Tongue (tissue), 2 donors: Measurements from ENCODE around the gene SUN2. TPM values are rescaled to one million over a fixed set of nuclear protein-coding genes. Genes with fewer than 3 reads are reported as not detected.

Source experiments
- DNase-seq: peaks from one replicate; pipeline ENCODE4 v3.0.0-alpha.2; 2015
- total RNA-seq: library from RNA; depleted of rRNA; stranded (reverse); fragments of >200 nt; gene quantifications from one replicate; pipeline ENCODE4 v1.2.3, GENCODE V29; 2014

Gene SUN2
- total RNA-seq, 1 donor from 2014 or later = 173 TPM

DNA sequence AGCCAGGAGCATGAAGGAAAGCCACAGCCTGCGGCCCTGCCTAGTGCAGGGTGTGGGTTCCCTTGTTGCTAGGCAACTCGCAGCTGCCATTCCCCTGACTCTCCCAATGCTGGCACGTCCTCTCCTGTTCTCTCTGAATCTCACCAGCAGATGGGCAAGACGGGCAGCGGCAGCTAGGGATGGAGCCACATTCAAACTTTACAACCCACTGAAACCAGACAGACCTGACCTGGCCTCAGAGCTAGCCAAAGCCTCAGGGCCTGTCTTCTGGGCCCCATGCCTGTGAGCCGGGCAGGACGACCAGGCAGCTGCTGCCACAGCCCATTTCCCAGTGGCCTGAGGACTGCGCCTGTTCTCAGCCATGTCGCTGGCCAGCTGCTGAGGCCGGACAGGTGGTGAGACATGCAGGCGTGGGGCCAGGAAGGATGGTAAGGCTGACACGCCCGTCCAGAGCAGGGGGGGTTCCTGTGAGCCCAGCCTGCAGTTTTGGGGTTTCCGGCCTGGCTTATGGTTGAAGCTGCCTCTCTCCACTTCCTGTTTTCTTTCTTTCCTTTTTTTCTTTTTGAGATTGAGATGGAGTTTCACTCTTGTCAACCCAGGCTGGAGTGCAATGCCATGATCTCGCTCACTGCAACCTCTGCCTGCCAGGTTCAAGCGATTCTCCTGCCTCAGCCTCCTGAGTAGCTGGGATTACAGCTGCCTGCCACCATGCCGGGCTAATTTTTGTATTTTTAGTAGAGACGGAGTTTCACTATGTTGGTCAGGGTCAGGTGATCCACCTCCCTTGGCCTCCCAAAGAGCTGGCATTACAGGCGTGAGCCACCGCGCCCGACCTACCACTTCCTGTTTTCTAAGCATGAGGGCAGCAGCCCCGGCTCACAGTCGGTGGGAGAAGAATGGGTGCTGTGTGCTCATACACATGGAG lies 4.1 kb downstream of the SUN2 start:
- peak; percentile 94 for DNase-seq

DNA sequence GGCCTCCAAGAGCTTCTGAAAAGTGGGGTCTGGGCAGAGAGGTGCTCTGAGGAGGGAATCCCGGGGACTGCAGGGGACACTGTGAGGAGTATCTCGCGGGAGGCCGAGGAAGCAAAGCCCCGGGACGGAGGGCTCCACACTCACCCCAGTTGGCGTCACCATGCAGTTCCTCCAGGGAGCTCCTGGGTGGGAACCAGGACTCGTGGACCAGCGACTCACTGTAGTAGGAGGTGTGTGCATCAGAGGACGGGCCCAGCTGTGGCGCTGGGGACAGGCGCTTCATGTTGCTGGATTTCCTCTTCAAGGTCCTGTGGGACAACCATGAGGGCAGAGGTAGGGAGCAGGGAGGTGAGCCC lies 4.8 kb downstream of the SUN2 start:
- no peak for DNase-seq

- no peak for DNase-seq
These were observed 5.2 kb downstream of the SUN2 start for GRCh38 chr22:38750638-38751037.

DNA sequence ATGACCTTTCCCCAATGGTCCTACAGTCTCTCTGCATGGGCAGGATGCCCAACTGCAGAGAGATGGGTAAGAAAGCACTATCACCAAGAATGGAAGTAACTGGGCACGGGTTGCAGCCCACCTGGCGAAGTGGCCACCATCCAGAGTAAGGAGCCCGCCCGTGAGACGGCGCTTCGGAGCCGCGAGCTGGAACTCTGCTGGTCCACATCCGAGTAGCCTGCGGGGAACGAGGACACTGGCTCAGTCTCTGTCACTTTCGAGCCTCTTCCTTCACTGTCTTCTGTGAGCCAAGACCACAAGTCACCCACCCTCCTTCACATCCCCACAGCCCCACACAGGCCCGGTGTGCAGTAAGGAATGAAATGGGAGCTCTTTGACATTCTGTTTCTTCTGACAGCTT lies 5.7 kb downstream of the SUN2 start:
- no peak for DNase-seq

DNA sequence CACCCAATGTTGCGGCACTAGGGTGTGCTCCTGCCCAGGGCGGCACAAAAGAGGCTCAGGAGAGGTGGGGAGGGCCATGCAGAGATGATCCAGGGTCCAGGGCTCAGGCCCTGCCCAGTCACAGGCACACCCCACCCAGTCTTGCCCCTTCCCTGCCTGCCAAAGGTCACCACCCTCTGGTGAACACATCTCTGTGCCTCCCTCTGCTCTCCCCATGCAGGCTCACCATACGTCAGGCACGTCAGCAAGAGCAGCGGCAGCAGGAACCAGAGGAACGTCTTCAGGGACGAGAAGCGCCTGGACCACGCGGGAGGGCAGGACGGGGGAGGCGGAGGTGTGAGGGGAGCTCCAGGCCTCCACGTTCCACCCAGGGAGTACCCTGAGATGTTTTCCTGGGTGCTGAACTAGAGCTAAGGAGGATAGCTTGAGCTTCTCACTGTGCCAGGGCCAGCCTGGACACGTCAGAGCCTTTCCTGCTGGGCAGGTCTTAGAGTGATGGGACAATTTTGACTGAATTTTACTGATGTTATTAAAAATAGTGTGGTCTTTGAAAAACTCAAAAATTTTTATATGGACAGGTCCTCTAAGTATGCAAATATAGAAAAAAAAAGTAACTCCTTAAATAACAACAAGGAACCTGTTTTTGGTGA lies 7.2 kb downstream of the SUN2 start:
- DNase-seq = no peak

- no peak for DNase-seq
These were observed 9.9 kb downstream of the SUN2 start for GRCh38 chr22:38745676-38746460.

DNA sequence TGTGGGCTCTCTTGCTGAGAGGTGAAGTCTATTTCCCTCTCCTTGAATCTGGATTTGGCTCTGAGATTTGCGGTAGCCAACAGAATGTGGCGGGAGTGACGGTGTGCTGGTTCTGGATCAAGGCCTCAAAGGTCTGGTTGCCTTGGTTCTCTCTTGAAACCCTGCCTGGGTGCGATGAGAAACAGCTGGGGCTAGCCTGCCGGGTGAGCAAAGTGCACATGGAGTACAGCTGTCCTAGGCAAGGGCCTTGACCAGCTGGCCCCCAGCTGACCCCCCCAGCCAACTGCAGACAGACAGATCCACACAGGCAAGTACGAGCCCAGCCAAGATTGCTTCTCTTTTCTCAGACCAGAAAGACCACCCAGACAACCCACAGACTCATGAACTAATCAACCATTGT lies 10.8 kb downstream of the SUN2 start:
- peak; percentile 58 for DNase-seq

DNA sequence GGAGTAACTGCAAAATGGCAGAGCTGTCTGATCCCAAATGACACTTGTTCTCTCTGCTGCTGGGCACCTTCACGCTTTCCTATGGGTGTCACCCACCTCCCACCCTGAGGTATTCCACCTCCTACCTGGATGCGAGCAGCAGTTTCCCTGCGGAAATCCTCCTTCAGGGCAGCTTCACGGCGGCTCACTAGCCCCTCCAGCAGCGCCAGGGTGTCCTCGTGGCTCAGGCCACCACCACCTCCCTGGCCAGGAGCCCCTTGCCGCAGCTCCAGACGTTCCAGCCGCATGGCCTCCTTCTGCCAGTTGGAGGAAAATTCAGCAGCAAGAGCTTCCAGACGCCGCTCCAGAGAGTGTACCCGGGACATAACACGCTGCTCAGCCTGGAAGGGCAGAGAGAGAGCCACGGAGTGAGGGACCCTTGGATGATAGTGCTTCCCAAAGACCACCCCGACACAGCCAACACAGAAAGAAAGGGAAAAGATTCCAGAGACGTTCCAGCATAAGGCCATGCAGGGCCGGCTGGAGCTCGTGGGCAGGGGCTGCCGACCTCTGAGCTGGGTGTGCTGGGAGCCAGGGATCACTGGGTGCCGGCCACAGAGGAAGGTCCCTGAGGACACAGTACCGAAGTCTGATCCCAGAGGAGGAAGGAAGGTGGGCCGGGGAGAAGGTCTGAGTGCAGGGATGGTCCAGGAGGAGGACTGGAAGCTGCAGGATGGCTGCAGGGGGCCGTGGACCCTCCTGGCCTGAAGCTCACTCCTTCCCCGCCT lies 13.4 kb downstream of the SUN2 start:
- no peak for DNase-seq

GRCh38 chr22:38741576-38741975 lies 14.2 kb downstream of the SUN2 start:
- no peak for DNase-seq

- no peak for DNase-seq
These were observed 14.6 kb downstream of the SUN2 start for GRCh38 chr22:38741166-38741565.

DNA sequence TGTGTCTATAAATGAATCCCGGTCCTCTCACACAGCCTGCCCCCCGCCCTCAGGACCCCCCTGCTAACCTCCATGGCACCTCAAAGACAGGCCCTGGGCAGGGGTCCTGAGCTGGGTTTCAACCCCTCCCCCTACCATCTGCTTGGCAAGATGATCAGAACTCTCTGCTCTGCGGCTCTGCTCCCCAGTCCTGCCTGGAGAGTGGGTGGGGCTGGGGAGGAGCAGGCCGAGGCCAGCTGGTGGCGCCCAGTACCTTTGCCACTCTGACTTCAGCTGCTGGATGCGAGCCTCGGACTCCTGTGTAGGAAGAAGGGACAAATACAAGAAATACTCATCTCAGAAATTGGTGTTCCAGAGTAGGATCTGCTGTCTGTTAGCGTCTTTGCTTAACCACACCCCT lies 15.0 kb downstream of the SUN2 start:
- DNase-seq = no peak

DNA sequence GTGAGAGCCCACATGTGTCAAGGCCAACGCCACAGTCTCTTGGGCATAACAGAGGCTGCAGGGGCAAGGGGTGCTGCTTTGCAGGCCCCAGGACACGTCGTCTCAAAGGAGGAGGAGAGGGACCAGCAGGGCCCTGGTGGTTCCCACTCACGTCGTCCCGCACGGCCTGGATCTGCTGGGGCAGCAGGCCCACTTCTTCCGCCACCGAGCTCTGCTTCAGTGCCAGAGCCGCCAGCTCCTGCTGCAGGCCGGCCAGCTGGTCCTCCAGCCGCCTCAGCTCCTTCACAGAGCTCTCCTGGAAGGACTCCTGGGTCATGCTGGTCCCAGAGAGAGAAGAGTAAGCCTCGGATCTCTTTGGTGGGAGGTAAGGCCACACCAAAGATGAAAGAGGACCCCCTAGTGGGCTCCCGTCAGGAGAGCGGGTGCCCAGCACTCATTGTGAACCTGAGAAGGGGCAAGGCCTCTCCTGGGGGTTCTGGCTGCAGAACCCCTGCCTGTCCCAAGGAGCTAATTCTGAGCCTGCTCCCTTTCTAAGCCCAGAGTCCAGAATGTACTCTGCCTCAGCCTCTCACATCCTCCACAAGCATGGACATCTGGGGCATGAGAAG lies 15.6 kb downstream of the SUN2 start:
- DNase-seq = no peak

DNA sequence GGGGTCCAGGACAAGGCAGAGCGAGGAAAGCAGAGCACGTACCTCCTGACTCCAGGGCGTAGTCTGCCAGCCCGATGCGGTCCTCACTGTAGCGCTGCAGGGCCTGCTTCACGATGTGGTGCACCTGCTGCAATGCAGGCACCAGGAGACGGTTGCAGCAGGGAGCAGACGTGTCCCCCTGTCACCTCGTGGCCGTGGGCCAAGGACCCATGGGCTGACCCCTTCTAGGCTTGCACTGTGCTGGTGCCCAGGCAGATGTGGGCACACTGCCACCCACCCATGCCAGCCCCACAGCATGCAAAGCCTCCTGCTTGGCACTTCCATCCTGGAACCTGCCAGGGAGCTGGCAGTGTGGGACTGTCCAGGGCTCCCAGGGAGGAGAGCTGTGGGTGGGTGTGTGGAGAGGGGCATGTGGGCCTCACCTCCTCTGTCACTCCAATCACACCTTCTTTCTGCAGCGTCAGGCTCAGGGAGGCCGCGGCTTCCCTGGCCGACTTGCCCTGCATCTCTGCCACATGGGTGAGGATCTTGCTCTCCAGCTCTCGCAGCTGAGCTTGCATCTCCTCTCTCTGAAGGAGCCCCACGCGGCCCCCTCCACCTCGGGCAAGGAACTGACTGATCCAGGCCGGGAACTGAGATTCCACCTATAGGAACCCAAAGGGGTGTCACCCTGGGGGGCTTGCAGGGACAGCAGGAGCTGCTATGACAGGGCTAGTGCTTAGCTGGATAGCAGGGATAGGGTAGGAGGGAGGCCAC lies 16.3 kb downstream of the SUN2 start:
- no peak for DNase-seq

- DNase-seq = no peak
These were observed 17.2 kb downstream of the SUN2 start for GRCh38 chr22:38738475-38739070.

DNA sequence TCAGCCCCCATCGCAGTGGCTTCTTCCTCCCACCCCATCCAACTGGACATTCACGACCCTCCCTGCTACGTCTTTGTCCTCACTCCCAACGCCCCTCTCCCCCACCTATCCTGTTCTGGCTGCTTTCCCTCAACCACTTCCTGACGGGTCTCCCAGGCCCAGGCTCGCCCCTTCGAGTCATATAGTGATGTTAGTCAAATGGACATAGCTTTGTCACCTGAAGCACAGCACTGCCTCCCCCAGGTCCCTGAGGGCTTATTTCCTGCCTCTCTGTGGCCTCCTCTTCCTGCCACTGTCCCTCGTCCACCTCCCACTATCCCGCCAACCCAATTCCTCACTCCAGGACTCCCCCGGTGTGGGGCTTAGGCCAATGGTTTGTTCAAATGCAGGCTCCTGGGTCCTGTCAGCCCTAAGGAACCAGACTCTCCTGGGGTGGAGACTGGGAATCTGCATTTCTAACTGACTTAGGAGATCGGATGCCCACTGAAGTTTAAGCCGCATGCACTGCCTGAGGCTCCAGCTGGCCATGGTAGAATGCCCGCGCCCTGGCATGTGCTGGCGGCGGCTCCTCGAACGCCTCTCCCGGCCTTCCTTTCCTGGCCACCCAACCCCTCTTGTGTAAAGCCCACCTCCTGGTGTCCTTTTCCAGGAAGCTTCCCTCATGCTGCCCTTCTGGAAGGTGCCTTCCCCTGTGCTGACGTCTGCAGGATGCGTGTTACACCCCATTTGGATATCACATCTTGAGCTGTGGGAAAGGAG lies 18.3 kb downstream of the SUN2 start:
- DNase-seq = no peak

DNA sequence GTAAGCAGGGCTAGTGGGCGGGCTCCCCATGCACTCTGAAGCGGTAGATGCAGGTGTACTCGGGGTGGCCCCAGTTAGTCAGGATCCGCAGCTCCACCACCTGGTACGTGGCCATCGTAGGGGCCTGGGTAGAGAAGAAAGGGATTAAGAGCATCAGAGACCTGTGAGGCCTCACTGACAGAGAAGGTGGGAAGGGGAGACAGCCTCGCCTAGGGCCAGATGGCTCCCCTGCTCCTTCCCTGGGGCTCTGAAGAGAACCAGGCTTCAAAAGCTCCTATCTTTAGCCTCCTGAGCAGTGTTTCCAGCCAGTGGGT lies 19.6 kb downstream of the SUN2 start:
- no peak for DNase-seq

GRCh38 chr22:38735465-38736256 lies 20.1 kb downstream of the SUN2 start:
- DNase-seq = no peak

DNA sequence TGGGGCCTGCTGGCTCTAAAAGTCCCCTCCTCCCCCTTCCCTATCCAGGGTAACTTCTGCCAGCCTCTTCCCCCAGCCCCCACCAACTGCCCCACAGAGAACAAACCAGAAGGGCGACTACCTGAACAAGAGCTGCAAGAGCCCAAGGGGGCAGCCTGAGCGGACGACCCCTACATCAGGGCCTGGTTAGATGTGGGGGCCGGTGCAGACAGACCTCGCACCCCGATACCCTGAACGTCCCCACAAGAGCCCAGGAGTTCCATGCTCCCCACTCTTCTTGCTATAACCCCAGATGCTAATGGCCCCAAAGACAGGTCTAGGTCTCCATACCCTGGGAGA lies 20.7 kb downstream of the SUN2 start:
- no peak for DNase-seq

- no peak for DNase-seq
These were observed 21.2 kb downstream of the SUN2 start for GRCh38 chr22:38734421-38735100.
